ENCODE data around the gene TMEM176B. TPM values are rescaled to one million over a fixed set of nuclear protein-coding genes. Genes with fewer than 3 reads are reported as not detected.

The TMEM176B gene
- total RNA-seq, 3 donors from 2014 or later = 210 to 401 (median 338) TPM

DNA sequence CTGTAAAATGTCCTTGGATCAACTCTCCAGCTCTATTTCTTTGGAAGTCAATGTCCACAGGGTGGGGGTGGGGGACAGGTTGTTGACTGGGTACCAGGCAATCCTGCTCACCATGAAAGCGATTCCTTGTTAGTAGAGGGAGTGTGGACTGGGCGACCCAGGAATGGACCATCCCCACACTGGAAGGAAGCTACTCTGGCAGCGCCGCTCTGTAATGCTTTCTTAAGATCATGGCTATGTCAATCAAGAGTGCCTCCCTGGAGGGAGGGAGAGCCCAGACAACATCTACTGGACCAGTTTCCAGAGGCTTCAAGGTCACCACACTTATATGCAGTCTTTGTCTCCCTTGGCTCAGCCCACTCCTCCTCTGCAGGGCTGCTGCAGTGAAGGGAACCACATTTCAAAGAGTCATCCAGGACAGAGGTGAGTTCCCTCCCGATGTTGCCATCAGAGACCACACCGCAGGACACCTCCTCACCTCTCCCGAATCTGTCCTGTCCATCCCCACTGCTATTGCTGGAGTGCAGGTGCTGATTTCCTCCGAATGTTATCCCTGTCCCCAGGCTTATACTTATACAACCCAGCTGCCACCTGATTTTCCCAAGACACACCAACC lies 56.0 kb downstream of the TMEM176B start:
- intact Hi-C loops (cut with DNase I, micrococcal nuclease) = no loop called here
- H3K4me3 ChIP-seq = no peak overlapping the region
- ATAC-seq = no peak

GRCh38 chr7:150742286-150742968 lies 57.7 kb downstream of the TMEM176B start:
- ATAC-seq (peak; percentile 7), DNase-seq (no peak)
- H3K9me3 ChIP-seq = no peaks in the 10 kb centered on the region
- no peak for TF ChIP-seq CTCF (IDR thresholded peaks at IDR 0.05)
- no peaks in the 10 kb centered on the region for H3K36me3 ChIP-seq (ENCODE audit: low read depth)
- no peak overlapping the region for H3K4me3 ChIP-seq
- intact Hi-C loops (cut with DNase I, micrococcal nuclease) = no loop called here
- H3K4me1 ChIP-seq (ENCODE audit: low read depth) = no peaks in the 10 kb centered on the region

More for the DNA sequence above, 56.0 kb downstream of the TMEM176B start:
- Histone ChIP-seq H3K9me3 (no peaks in the 10 kb centered on the region), H3K36me3 (ENCODE audit: low read depth) (no peaks in the 10 kb centered on the region), H3K4me1 (ENCODE audit: low read depth) (no peaks in the 10 kb centered on the region)
- TF ChIP-seq CTCF (IDR thresholded peaks at IDR 0.05) = no peak
- no peak for DNase-seq

Other genes starting within 250 kb of the TMEM176B start
- gene GIMAP4, start 233.0 kb downstream of the TMEM176B start, total RNA-seq = 10 to 100 TPM; 10.5 to 22.6 (median 18.1) TPM
- 10 to 100 TPM in 2 of 3 donors, 1 to 10 TPM in 1; 7.5 to 14.9 (median 13.2) TPM for gene GIMAP6, start 168.0 kb downstream of the TMEM176B start, total RNA-seq
- 1 to 10 TPM; 8.1 to 8.6 (median 8.3) TPM for gene GIMAP2, start 114.7 kb downstream of the TMEM176B start, total RNA-seq
- 1 to 10 TPM in 2 of 3 donors, under 1 TPM in 1; 0.84 to 3.6 (median 2.9) TPM for gene GIMAP1, start 83.8 kb downstream of the TMEM176B start, total RNA-seq
- gene GIMAP5, start 62.9 kb downstream of the TMEM176B start, total RNA-seq = 10 to 100 TPM in 1 of 3 donors, 1 to 10 TPM in 2; 3.1 to 10.3 (median 9.3) TPM
- 100 to 1,000 TPM; 178 to 282 (median 245) TPM for gene TMEM176A, start 405 bp upstream of the TMEM176B start, total RNA-seq
- 100 to 1,000 TPM; 249 to 756 (median 606) TPM for gene AOC1, start 52.2 kb upstream of the TMEM176B start, total RNA-seq
- 10 to 100 TPM in 1 of 3 donors, 1 to 10 TPM in 2; 2.9 to 87.1 (median 5.3) TPM for gene KCNH2, start 178.0 kb upstream of the TMEM176B start, total RNA-seq
- gene NOS3, start 190.7 kb upstream of the TMEM176B start, total RNA-seq = 1 to 10 TPM; 2.5 to 6.3 (median 6.0) TPM
- gene ATG9B, start 224.1 kb upstream of the TMEM176B start, total RNA-seq = under 1 TPM; 0.09 to 0.90 (median 0.89) TPM
- 10 to 100 TPM; 40.1 to 44.9 (median 41.8) TPM for gene ABCB8, start 228.1 kb upstream of the TMEM176B start, total RNA-seq
- gene ASIC3, start 248.2 kb upstream of the TMEM176B start, total RNA-seq = 1 to 10 TPM; 1.2 to 6.5 (median 3.4) TPM

Data from mucosa of descending colon (tissue), 3 donors.